Measurements from ENCODE around the gene MYBPH. TPM values are rescaled to one million over a fixed set of nuclear protein-coding genes. Genes with fewer than 3 reads are reported as not detected.

MYBPH gene
- total RNA-seq, 2 donors from 2014 or later = not detected

- H3K4me1 ChIP-seq (ENCODE audit: control insufficient read depth in 1 of 2, low read depth in 2 of 2) = no peaks in the 10 kb centered on the region
- TF ChIP-seq, protein P1, sequence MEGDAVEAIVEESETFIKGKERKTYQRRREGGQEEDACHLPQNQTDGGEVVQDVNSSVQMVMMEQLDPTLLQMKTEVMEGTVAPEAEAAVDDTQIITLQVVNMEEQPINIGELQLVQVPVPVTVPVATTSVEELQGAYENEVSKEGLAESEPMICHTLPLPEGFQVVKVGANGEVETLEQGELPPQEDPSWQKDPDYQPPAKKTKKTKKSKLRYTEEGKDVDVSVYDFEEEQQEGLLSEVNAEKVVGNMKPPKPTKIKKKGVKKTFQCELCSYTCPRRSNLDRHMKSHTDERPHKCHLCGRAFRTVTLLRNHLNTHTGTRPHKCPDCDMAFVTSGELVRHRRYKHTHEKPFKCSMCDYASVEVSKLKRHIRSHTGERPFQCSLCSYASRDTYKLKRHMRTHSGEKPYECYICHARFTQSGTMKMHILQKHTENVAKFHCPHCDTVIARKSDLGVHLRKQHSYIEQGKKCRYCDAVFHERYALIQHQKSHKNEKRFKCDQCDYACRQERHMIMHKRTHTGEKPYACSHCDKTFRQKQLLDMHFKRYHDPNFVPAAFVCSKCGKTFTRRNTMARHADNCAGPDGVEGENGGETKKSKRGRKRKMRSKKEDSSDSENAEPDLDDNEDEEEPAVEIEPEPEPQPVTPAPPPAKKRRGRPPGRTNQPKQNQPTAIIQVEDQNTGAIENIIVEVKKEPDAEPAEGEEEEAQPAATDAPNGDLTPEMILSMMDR (IDR thresholded peaks at IDR 0.05) = no peak
- H3K4me3 ChIP-seq = no peak overlapping the region
- no peak for ATAC-seq (ENCODE audit: insufficient number of reproducible peaks, low FRiP score, low read depth)
- H3K27ac ChIP-seq = no peak overlapping the region
- no peaks in the 10 kb centered on the region for H3K9me3 ChIP-seq
- no peaks in the 10 kb centered on the region for H3K36me3 ChIP-seq
- H3K27me3 ChIP-seq (replicated peaks; ENCODE audit: insufficient read depth) = no peaks in the 10 kb centered on the region
- no peak for DNase-seq (ENCODE audit: low spot score)
These were observed 11.7 kb upstream of the MYBPH start for GRCh38 chr1:203187304-203187685.

DNA sequence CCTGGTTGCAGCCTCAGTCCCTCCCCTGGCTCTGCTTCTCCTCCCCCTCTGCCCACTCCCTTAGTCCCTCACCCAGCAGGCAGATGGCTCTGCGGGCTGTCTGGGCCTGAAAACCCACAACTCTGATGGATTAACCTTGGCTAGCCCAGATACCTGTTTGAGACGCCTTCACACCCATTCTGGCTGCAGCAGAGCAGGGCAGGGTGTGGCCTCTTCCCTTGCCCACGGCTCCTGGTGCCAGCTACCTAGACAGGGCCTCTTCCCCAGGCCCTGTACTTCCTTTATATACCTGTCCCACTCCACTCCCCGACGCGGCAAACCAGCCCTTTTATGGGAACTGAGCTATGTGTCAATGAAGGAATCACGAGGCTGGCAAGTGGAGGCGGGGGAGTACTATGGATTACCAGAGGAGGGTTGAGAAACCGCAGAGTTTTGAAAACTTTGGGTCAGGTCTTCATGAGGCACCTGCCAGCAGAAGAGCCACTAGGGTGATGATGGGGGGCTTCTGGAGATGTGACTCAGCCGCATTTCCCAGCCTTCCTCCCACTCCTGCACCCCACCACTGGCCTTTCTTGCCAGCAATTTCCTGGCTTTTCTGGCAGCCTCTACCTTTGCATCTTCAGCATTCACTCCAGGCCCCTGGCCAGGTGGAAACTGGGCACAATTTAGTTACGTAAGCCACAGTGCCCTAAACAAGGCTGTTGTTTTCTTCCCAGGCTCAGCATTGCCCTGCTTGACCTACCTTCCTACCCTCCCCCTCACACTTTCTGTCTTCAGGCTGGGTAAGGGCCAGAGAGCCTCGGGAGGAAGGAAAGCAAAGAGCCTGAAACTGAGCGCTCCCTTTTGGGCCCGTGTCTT lies 11.0 kb upstream of the MYBPH start, which contains the start of gene CHI3L1:
TSS of gene CHI3L1 (minus strand) at position 259 of the 858 bp plus-strand sequence. CDS start at position 178, 81 bp downstream.
- H3K9me3 ChIP-seq = no peaks in the 10 kb centered on the region
- TF ChIP-seq, protein P1 (IDR thresholded peaks at IDR 0.05) = no peak
- no peaks in the 10 kb centered on the region for H3K36me3 ChIP-seq
- no peak within 1 kb of the TSS for H3K4me3 ChIP-seq
- H3K4me1 ChIP-seq (ENCODE audit: control insufficient read depth in 1 of 2, low read depth in 2 of 2) = no peaks in the 10 kb centered on the region
- no peaks in the 10 kb centered on the region for H3K27me3 ChIP-seq (replicated peaks; ENCODE audit: insufficient read depth)
- H3K27ac ChIP-seq = no peak within 1 kb of the TSS
- DNase-seq (ENCODE audit: low spot score) (no peak), ATAC-seq (ENCODE audit: insufficient number of reproducible peaks, low FRiP score, low read depth) (no peak)

DNA sequence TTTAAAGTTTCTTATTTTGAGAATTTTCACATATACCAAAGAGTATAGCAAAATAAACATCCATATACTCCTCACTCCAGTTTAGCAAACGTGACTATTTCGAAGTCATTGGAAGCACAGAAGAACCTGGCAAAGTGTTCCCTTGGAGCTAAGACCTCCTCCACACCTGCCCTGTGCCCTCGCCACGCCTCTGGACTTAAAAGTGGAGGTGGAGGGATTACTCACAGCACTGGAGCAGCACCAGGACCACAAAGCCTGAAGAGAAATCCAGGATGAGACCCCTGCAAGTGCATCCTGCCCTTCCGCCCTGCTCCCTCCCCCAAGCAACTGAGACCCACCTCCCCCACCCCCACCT lies 10.4 kb upstream of the MYBPH start:
- Histone ChIP-seq H3K4me1 (ENCODE audit: control insufficient read depth in 1 of 2, low read depth in 2 of 2) (no peaks in the 10 kb centered on the region), H3K9me3 (no peaks in the 10 kb centered on the region), H3K27ac (no peak overlapping the region), H3K36me3 (no peaks in the 10 kb centered on the region), H3K27me3 (replicated peaks; ENCODE audit: insufficient read depth) (no peaks in the 10 kb centered on the region), H3K4me3 (no peak overlapping the region)
- TF ChIP-seq, protein P1 (IDR thresholded peaks at IDR 0.05) = no peak
- no peak for DNase-seq (ENCODE audit: low spot score)
- no peak for ATAC-seq (ENCODE audit: insufficient number of reproducible peaks, low FRiP score, low read depth)

DNA sequence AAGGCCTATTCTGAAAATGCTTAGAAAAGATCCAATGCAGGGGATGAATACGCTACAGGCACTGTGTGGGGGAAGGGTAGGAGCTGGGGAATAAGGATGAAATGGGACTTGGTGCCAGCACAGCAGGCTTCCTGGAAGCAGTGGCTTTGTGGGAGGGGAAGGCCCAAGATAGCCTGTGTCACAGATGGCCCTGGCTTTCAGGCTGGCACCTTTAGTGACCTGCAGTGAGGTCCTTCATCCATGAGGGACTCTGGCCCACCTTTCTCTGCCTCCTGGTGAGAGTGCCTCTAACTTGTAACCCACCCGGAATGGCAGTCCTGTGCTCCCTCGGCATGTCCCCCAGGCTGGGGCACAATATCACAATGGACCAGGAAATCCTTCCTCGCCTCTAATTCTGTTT lies 10.0 kb upstream of the MYBPH start:
- DNase-seq (ENCODE audit: low spot score) = no peak
- Histone ChIP-seq H3K4me3 (no peak overlapping the region), H3K27ac (no peak overlapping the region), H3K4me1 (ENCODE audit: control insufficient read depth in 1 of 2, low read depth in 2 of 2) (no peaks in the 10 kb centered on the region), H3K27me3 (replicated peaks; ENCODE audit: insufficient read depth) (no peaks in the 10 kb centered on the region), H3K9me3 (no peaks in the 10 kb centered on the region), H3K36me3 (no peaks in the 10 kb centered on the region)
- TF ChIP-seq, protein P1 (IDR thresholded peaks at IDR 0.05) = no peak
- no peak for ATAC-seq (ENCODE audit: insufficient number of reproducible peaks, low FRiP score, low read depth)

GRCh38 chr1:203185061-203185461 lies 9.4 kb upstream of the MYBPH start:
- no peaks in the 10 kb centered on the region for H3K4me1 ChIP-seq (ENCODE audit: control insufficient read depth in 1 of 2, low read depth in 2 of 2)
- H3K27me3 ChIP-seq (replicated peaks; ENCODE audit: insufficient read depth) = no peaks in the 10 kb centered on the region
- H3K9me3 ChIP-seq = no peaks in the 10 kb centered on the region
- no peaks in the 10 kb centered on the region for H3K36me3 ChIP-seq
- no peak overlapping the region for H3K4me3 ChIP-seq
- H3K27ac ChIP-seq = no peak overlapping the region
- no peak for ATAC-seq (ENCODE audit: insufficient number of reproducible peaks, low FRiP score, low read depth)
- DNase-seq (ENCODE audit: low spot score) = no peak
- TF ChIP-seq, protein P1 (IDR thresholded peaks at IDR 0.05) = no peak

All from thoracic aorta (tissue), 2 donors.